ENCODE data around the gene ATP6V1C2. TPM values are rescaled to one million over a fixed set of nuclear protein-coding genes. Genes with fewer than 3 reads are reported as not detected.

ATP6V1C2 gene
- total and polyA plus RNA-seq, 2 experiments from 2014 or later: 0.14 to 2.1 TPM

DNA sequence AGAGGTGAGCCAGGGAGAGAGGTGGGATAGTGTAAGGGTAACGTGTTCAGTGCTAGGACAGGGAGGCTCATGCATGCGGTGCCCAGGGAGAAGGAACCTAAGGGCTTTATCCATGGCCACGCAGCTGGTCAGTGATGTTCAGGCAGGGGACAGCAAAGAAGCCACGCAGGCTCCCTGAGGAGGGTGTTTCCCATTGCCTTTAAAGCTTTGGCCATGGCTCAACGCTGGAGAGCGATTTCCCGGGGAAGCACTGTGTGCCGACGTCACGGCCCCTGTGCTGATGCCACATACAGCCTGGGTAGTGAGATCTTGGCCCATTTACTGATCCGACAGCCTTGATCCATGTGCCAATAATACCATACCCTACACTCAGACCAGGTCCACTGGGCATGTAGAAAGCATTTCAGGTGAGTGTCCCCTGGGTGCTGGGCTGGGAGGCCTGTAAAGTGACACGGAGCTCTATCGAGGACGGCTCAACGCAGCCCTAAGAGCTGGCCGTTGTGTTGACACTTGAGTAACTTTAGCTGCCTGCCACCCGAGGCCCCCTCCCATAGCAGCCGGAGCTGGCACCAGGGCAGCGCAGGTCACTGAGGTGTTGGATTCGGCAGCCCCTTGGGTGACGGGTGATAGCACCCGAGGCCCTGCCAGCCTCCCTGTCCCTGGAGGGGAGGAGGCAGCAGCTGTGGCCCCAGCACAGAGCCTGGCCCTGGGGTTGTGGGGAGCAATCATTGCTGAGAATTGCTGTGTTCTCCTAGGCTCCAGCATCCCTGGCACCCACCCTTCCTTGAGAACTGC lies 49.7 kb downstream of the ATP6V1C2 start:
- DNase-seq (ENCODE audit: low spot score) (no peak), ATAC-seq (no peak)
- H3K4me1 Mint-ChIP-seq: peaks cover 4% of the 10 kb centered on the region; the same call in 2 of the 3 replicates

DNA sequence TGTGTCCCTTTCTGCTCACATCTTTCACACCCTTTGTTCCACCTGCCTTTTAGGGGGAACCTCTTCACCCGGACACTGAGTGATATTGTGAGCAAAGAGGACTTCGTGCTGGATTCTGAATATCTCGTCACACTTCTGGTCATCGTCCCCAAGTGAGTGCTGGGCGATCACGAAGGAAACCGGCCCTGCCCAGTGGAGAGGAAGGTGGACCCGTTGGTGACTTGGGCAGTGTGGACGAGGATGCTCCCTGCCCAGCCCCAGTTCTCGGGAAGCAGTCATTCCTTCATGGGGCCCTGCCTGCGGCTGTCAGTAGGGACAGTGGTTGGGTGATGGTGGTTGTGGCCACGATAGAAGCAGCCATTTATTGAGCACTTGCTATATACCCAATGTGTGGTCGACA lies 50.4 kb downstream of the ATP6V1C2 start:
- no peaks in the 10 kb centered on the region for H3F3A ChIP-seq (replicated peaks; ENCODE audit: low read depth)
- no peaks in the 10 kb centered on the region for H3K27me3 ChIP-seq (ENCODE audit: insufficient read depth)
- DNase-seq (ENCODE audit: low spot score): no peak
- H3K79me2 ChIP-seq (replicated peaks; ENCODE audit: insufficient read depth): no peaks in the 10 kb centered on the region
- no peaks in the 10 kb centered on the region for H3K36me3 Mint-ChIP-seq (ENCODE audit: low read depth)
- H4K20me1 ChIP-seq (replicated peaks; ENCODE audit: insufficient read depth): no peaks in the 10 kb centered on the region
- H3K9me3 Mint-ChIP-seq: no peaks in the 10 kb centered on the region
- no peak overlapping the region for H3K4me3 ChIP-seq
- no peak overlapping the region for H3K27ac Mint-ChIP-seq
- no peak overlapping the region for H3K27ac ChIP-seq (ENCODE audit: low read depth)
- no peak for ATAC-seq
- H3K27me3 Mint-ChIP-seq (ENCODE audit: insufficient read depth, low read depth, poor library complexity): peaks cover 13% of the 10 kb centered on the region
- H3K4me1 Mint-ChIP-seq: peaks cover 4% of the 10 kb centered on the region; the same call in 2 of the 3 replicates
- no peak overlapping the region for H2AFZ ChIP-seq
- no peaks in the 10 kb centered on the region for H3K36me3 ChIP-seq (ENCODE audit: insufficient read depth)
- H3K4me3 Mint-ChIP-seq: no peak overlapping the region
- H3K4me2 ChIP-seq: no peak overlapping the region
- TF ChIP-seq, protein P1, sequence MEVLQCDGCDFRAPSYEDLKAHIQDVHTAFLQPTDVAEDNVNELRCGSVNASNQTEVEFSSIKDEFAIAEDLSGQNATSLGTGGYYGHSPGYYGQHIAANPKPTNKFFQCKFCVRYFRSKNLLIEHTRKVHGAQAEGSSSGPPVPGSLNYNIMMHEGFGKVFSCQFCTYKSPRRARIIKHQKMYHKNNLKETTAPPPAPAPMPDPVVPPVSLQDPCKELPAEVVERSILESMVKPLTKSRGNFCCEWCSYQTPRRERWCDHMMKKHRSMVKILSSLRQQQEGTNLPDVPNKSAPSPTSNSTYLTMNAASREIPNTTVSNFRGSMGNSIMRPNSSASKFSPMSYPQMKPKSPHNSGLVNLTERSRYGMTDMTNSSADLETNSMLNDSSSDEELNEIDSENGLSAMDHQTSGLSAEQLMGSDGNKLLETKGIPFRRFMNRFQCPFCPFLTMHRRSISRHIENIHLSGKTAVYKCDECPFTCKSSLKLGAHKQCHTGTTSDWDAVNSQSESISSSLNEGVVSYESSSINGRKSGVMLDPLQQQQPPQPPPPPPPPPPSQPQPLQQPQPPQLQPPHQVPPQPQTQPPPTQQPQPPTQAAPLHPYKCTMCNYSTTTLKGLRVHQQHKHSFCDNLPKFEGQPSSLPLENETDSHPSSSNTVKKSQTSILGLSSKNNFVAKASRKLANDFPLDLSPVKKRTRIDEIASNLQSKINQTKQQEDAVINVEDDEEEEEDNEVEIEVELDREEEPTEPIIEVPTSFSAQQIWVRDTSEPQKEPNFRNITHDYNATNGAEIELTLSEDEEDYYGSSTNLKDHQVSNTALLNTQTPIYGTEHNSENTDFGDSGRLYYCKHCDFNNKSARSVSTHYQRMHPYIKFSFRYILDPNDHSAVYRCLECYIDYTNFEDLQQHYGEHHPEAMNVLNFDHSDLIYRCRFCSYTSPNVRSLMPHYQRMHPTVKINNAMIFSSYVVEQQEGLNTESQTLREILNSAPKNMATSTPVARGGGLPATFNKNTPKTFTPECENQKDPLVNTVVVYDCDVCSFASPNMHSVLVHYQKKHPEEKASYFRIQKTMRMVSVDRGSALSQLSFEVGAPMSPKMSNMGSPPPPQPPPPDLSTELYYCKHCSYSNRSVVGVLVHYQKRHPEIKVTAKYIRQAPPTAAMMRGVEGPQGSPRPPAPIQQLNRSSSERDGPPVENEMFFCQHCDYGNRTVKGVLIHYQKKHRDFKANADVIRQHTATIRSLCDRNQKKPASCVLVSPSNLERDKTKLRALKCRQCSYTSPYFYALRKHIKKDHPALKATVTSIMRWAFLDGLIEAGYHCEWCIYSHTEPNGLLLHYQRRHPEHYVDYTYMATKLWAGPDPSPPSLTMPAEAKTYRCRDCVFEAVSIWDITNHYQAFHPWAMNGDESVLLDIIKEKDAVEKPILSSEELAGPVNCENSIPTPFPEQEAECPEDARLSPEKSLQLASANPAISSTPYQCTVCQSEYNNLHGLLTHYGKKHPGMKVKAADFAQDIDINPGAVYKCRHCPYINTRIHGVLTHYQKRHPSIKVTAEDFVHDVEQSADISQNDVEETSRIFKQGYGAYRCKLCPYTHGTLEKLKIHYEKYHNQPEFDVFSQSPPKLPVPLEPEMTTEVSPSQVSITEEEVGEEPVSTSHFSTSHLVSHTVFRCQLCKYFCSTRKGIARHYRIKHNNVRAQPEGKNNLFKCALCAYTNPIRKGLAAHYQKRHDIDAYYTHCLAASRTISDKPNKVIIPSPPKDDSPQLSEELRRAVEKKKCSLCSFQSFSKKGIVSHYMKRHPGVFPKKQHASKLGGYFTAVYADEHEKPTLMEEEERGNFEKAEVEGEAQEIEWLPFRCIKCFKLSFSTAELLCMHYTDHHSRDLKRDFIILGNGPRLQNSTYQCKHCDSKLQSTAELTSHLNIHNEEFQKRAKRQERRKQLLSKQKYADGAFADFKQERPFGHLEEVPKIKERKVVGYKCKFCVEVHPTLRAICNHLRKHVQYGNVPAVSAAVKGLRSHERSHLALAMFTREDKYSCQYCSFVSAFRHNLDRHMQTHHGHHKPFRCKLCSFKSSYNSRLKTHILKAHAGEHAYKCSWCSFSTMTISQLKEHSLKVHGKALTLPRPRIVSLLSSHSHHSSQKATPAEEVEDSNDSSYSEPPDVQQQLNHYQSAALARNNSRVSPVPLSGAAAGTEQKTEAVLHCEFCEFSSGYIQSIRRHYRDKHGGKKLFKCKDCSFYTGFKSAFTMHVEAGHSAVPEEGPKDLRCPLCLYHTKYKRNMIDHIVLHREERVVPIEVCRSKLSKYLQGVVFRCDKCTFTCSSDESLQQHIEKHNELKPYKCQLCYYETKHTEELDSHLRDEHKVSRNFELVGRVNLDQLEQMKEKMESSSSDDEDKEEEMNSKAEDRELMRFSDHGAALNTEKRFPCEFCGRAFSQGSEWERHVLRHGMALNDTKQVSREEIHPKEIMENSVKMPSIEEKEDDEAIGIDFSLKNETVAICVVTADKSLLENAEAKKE (CRISPR knock-in tag; IDR thresholded peaks at IDR 0.05): no peak
- TF ChIP-seq EZH2 (IDR thresholded peaks at IDR 0.05; ENCODE audit: low read depth, unreplicated experiment) (no peak), ZNF331 (CRISPR knock-in tag; IDR thresholded peaks at IDR 0.05; ENCODE audit: low read depth) (no peak), CREB1 (CRISPR knock-in tag; IDR thresholded peaks at IDR 0.05; ENCODE audit: low read depth) (no peak), POLR2AphosphoS5 (IDR thresholded peaks at IDR 0.05; ENCODE audit: low read depth) (no peak)
- TF ChIP-seq, protein P2, sequence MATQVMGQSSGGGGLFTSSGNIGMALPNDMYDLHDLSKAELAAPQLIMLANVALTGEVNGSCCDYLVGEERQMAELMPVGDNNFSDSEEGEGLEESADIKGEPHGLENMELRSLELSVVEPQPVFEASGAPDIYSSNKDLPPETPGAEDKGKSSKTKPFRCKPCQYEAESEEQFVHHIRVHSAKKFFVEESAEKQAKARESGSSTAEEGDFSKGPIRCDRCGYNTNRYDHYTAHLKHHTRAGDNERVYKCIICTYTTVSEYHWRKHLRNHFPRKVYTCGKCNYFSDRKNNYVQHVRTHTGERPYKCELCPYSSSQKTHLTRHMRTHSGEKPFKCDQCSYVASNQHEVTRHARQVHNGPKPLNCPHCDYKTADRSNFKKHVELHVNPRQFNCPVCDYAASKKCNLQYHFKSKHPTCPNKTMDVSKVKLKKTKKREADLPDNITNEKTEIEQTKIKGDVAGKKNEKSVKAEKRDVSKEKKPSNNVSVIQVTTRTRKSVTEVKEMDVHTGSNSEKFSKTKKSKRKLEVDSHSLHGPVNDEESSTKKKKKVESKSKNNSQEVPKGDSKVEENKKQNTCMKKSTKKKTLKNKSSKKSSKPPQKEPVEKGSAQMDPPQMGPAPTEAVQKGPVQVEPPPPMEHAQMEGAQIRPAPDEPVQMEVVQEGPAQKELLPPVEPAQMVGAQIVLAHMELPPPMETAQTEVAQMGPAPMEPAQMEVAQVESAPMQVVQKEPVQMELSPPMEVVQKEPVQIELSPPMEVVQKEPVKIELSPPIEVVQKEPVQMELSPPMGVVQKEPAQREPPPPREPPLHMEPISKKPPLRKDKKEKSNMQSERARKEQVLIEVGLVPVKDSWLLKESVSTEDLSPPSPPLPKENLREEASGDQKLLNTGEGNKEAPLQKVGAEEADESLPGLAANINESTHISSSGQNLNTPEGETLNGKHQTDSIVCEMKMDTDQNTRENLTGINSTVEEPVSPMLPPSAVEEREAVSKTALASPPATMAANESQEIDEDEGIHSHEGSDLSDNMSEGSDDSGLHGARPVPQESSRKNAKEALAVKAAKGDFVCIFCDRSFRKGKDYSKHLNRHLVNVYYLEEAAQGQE (IDR thresholded peaks at IDR 0.05; ENCODE audit: unreplicated experiment): no peak
- no peaks in the 10 kb centered on the region for H3K9me2 ChIP-seq (ENCODE audit: insufficient read depth)
- peaks cover 5% of the 10 kb centered on the region; the same call in 1 of the 2 replicates for H3K4me1 ChIP-seq (ENCODE audit: insufficient read depth)

More for the DNA sequence above, 49.7 kb downstream of the ATP6V1C2 start:
- H3F3A ChIP-seq (replicated peaks; ENCODE audit: low read depth): no peaks in the 10 kb centered on the region
- no peaks in the 10 kb centered on the region for H4K20me1 ChIP-seq (replicated peaks; ENCODE audit: insufficient read depth)
- no peak overlapping the region for H3K27ac Mint-ChIP-seq
- no peak overlapping the region for H3K4me3 ChIP-seq
- no peak overlapping the region for H3K4me3 Mint-ChIP-seq
- H3K9me3 Mint-ChIP-seq: no peaks in the 10 kb centered on the region
- no peak for TF ChIP-seq EZH2 (IDR thresholded peaks at IDR 0.05; ENCODE audit: low read depth, unreplicated experiment)
- no peak for TF ChIP-seq CREB1 (CRISPR knock-in tag; IDR thresholded peaks at IDR 0.05; ENCODE audit: low read depth)
- TF ChIP-seq NANOG (IDR thresholded peaks at IDR 0.05; ENCODE audit: borderline replicate concordance): no peak
- TF ChIP-seq, protein P3, sequence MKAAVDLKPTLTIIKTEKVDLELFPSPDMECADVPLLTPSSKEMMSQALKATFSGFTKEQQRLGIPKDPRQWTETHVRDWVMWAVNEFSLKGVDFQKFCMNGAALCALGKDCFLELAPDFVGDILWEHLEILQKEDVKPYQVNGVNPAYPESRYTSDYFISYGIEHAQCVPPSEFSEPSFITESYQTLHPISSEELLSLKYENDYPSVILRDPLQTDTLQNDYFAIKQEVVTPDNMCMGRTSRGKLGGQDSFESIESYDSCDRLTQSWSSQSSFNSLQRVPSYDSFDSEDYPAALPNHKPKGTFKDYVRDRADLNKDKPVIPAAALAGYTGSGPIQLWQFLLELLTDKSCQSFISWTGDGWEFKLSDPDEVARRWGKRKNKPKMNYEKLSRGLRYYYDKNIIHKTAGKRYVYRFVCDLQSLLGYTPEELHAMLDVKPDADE (IDR thresholded peaks at IDR 0.05): no peak
- no peak for TF ChIP-seq ZNF331 (CRISPR knock-in tag; IDR thresholded peaks at IDR 0.05; ENCODE audit: low read depth)
- no peak for TF ChIP-seq JUNB (IDR thresholded peaks at IDR 0.05; ENCODE audit: unreplicated experiment)
- no peak overlapping the region for H2AFZ ChIP-seq
- no peaks in the 10 kb centered on the region for H3K27me3 ChIP-seq (ENCODE audit: insufficient read depth)
- no peaks in the 10 kb centered on the region for H3K79me2 ChIP-seq (replicated peaks; ENCODE audit: insufficient read depth)
- no peaks in the 10 kb centered on the region for H3K36me3 ChIP-seq (ENCODE audit: insufficient read depth)
- peaks cover 13% of the 10 kb centered on the region for H3K27me3 Mint-ChIP-seq (ENCODE audit: insufficient read depth, low read depth, poor library complexity)
- no peaks in the 10 kb centered on the region for H3K9me2 ChIP-seq (ENCODE audit: insufficient read depth)
- H3K36me3 Mint-ChIP-seq (ENCODE audit: low read depth): no peaks in the 10 kb centered on the region
- H3K4me2 ChIP-seq: no peak overlapping the region
- H3K27ac ChIP-seq (ENCODE audit: low read depth): no peak overlapping the region
- peaks cover 5% of the 10 kb centered on the region; the same call in 1 of the 2 replicates for H3K4me1 ChIP-seq (ENCODE audit: insufficient read depth)
